EH (cell line): ENCODE data around the gene PPP1R16B.

Source experiments
- DNase-seq: peaks from one replicate; pipeline ENCODE4 v3.0.0-alpha.2; 2015; ENCODE audit warnings: low read depth

PPP1R16B gene

DNA sequence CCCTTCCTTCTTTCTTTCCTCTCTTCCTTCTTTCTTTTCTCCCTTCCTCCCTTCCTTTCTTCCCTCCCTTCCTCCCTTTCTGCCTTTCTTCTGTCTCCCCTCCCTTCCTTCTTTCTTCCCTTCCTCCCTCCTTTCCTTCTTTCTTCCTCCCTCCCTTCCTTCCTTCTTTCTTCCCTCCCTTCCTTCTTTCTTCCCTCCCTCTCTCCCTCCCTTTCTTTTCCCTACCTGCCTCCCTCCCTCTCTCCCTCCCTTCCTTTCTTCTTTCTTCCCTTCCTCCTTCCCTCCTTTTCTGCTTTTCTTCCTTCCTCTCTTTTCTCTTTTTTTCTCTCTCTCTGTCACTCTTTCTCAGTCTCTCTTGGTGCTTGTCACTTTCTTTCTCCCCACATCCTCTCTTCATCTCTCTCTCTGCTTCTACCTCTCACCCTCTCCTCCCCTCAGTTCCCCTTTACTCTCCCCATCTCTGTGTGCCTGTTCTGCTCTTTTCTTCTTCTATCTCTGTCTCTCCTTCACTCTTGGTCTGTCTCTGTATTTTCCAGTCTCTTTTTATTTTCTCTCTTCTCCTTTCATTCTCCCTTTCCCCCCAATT lies 90.6 kb downstream of the PPP1R16B start:
- no peak for DNase-seq

DNA sequence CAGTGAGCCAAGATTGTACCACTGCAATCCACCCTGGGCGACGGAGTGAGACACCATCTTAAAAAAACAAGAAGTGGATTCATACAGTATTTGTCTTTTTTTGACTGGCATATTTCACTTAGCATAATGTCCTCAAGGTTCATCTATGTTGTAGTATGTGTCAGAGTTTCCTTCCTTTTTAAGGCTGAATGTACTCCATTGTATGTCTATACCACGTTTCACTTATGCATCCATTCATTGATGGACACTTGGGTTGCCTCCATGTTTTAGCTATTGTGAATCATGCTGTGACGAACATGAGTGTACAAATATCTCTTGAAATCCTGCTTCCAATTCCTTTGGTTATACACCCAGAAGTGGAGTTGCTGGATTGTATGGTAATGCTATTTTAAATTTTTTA lies 91.8 kb downstream of the PPP1R16B start:
- no peak for DNase-seq

DNA sequence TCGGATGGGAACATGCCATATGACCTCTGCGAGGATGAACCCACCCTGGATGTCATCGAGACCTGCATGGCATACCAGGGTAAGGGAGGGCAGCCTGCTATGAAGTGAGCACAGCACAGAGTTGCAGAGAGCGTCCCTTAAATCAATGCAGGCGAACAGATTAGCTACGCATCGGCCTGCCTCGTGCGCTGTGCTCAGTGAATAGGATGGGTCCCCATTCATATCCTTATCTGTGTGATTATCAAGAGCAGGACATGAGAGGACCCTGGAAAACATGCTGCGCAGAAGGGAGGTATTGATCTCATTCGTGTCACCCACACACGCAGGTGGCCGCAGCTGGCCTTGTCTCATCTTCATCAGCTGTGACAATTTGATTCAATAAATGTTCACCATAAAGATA lies 95.1 kb downstream of the PPP1R16B start:
- no peak for DNase-seq

DNA sequence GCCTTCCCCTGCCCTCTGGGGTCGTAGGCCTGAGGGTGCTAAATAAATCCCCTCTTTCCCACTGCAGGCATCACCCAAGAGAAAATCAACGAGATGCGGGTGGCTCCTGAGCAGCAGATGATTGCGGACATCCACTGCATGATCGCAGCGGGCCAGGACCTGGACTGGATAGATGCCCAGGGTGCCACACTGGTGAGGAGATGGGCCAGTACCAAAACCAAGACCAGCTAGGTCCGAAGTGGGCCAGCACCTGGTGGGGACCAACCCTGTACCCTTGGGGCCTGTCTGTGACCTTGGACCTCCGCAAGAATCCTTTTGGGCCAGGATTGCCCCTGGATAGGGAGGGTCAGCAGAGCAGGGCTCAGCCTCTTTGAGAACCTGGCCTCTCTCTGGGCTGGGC lies 97.1 kb downstream of the PPP1R16B start:
- DNase-seq = no peak

DNA sequence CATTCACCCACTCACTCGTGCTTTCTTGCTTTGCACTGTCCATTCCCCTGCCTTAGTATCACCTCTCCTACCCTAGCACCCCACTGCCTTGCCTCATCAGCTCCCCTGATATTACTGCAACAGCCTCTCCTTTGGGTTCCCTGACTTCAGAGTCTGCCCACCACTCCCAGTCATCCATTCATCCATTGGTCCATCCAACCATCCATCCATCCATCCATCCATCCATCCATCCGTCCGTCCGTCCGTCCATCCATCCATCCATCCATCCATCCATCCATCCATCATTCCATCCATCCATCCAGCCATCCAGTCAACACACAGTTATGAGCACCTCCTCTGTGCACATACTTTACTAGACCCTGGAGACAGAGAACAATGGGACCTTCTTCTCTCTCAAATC lies 97.8 kb downstream of the PPP1R16B start:
- no peak for DNase-seq

DNA sequence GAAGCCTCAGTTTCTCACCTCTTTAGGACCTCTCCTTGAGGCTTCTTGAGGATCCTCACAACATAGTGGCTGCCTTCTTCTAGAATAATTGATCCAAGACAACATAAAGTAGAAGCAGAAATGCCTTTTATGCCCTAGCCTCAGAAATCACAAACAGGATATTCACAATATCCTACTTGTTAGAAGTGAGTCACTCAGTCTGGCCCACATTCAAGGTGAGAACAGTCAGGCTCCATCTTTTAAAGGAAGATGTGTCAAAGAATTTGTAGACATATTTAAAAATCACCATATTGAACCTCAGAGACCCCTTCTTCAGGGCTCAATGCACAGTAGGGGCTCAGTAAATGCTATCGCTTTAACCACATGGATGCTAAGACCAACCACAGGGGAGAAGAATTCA lies 99.9 kb downstream of the PPP1R16B start:
- DNase-seq = no peak

DNA sequence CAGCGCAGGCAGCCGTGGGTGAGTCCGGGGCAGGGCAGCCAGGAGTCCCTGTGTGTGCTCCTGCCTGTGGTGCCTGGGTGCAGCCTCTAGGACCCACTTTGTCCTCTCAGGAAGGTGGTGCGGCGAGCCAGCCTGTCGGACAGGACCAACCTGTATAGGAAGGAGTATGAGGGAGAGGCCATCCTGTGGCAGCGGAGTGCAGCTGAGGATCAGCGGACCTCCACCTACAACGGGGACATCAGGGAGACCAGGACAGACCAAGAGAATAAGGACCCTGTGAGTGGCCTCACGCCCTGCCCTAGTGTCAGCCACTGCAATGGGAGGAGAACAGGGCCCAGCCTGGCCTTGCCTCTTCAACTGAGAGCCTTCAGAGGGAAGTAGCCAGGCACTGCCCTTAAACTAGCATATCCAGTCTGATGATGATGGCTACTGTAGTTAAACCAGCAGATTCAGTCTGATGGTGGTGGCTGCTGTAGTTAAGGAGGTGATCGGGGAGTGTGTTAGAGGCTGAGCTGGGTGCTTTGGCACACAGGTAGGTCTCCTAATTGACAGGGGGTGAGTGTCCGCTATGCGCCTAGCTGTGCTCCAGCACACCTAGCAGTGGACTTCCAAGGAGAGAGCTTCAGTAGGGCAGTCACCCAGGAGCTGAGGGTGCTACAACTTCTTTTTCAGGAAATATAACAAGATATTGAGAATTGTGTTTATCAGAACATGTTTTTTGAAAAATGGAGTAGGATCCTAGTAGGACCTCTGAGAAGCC lies 102.6 kb downstream of the PPP1R16B start:
- no peak for DNase-seq

DNA sequence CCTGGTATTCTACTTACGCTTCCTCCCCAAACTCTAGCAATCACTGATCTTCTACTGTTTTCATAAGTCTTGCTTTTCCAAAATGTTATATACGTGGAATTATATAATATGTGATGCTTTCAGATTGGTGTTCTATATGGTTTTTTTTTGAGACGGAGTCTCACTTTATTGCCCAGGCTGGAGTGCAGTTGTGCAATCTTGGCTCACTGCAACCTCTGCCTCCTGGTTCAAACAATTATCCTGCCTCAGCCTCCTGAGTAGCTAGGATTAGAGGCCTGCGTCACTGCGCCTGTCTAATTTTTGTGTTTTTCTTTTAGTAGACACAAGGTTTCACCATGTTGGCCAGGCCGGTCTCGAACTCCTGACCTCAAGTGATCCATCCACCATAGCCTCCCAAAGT lies 109.9 kb downstream of the PPP1R16B start:
- no peak for DNase-seq

DNA sequence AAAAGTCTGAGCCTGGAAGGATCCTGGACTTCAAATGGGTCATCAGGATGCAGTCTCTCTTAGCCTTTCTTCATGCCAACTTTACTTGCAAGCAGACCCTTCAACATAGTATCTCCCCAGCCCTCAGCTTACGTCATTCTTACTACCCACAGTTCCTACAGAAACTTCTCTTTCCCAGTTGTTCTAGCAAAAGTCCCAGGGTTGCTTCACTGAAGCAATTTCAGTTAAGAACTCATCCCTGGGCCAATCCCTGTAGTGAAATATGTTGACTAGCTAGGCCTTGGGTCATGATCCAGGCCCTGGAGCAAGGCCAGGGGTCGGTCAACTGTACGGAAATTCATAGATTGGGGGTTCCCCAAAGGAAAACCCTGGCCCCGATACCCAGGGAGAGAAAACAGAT lies 112.2 kb downstream of the PPP1R16B start:
- no peak for DNase-seq

DNA sequence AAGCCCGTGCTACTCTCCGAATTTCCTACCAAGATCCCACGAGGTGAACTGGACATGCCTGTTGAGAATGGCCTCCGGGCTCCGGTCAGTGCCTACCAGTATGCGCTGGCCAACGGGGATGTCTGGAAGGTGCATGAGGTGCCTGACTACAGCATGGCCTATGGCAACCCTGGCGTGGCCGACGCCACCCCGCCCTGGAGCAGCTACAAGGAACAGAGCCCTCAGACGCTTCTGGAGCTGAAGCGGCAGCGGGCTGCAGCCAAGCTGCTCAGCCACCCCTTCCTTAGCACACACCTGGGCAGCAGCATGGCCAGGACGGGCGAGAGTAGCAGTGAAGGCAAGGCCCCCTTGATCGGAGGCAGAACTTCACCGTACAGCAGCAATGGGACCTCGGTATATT lies 112.7 kb downstream of the PPP1R16B start:
- DNase-seq = no peak

DNA sequence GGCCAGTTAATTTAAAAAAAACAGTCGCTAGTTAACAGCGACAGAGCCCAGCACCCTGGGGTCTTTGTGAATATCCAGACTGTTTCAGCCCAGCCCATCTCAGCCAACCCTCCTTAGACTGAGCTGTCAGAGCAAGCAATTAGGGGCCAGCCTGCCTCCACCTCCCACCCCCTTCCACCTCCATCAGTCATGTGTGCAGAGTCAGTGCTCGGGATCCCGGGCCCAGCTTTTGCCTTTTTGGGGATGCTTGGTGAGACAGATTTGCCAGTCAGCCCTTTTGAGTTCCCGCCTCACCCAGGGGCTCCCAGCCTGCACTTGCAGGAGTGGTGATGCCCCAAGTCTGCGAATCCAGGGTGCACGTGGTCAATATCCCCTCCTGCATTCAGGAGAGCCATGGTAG lies 114.2 kb downstream of the PPP1R16B start:
- DNase-seq = no peak

DNA sequence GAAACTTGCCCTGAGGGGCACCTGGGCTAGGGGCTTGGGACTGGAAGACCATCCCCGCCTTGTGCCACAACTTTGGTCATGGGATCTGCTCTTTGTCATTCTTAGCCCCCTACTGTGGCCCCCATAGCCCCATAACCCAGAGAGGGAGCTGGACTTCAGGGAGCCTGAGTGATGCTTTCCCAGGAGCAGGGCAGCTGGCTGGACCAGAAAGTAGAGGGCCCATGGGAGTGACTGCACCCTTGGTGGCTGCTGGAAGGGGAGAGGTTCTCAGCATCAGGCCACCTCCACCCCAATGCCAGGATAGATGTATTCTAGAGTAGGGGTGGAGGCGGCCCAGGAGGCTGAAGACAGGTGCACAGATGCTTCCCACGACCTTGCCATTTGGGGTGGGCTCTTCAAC lies 114.9 kb downstream of the PPP1R16B start:
- DNase-seq = no peak

DNA sequence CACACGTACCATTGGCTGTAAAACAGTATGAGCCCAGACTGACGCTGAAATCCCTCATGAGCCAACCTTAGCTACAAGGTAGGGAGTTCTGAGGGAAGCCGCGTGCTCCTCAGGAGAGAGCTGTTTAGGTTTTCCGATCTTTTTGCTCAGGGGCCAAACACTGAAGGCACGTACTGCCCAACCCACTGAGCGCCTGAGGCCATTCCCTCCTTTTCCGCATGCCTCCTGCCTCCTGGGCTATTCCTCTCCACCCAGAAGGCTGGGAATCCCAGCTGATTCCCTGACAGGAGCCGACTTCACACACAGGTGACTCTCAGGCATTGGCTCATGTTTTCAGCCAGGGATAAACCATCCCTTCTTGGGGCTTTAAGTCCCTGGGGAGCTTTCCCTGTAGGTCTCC lies 115.4 kb downstream of the PPP1R16B start:
- no peak for DNase-seq

DNA sequence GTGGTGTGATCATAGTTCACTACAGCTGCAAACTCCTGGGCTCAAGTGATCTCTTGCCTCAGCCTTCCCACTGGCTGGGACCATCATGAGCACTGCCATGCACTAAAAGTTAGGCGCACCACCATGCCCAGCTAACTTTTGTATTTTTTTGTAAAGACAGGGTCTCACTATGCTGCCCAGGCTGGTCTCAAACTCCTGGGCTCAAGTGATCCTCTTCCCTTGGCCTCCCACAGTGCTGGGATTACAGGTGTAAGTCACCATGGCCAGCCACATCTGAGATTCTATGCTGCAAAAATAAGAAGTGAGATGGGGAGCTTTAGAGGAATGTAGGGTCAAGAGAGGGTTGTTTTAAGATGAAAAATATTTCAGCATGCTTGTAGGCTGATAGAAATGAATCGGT lies 119.2 kb downstream of the PPP1R16B start:
- DNase-seq = no peak

DNA sequence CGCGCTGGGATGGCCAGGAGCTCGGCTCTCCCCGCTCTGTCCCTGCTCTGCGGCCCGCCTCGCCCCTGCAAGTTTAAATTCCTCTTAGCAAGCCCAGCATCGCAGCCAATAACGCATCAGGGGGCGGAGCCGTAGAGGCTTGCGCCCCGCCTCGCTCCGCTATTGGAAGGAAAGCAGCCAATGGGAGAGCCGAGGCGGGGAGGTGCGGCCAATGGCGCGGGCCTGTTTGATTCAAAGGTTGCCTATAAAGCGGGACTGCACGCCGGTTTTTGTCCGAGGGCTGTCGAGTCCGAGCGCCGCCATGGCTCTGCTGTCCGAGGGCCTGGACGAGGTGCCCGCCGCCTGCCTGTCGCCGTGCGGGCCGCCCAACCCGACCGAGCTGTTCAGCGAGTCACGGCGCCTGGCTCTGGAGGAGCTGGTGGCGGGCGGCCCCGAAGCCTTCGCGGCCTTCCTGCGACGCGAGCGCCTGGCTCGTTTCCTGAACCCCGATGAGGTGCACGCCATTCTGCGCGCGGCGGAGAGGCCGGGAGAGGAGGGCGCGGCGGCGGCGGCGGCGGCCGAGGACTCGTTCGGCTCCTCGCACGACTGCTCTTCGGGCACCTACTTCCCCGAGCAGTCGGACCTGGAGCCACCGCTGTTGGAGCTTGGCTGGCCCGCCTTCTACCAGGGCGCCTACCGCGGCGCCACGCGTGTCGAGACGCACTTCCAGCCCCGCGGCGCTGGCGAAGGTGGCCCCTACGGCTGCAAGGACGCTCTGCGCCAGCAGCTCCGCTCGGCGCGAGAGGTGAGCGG lies 120.8 kb downstream of the PPP1R16B start, which contains the start of gene FAM83D:
Gene FAM83D, plus strand, starts transcription at position 276 of the 792 bp plus-strand sequence. Its CDS starts 26 bp downstream, at position 302.
- peak; percentile 98 for DNase-seq

DNA sequence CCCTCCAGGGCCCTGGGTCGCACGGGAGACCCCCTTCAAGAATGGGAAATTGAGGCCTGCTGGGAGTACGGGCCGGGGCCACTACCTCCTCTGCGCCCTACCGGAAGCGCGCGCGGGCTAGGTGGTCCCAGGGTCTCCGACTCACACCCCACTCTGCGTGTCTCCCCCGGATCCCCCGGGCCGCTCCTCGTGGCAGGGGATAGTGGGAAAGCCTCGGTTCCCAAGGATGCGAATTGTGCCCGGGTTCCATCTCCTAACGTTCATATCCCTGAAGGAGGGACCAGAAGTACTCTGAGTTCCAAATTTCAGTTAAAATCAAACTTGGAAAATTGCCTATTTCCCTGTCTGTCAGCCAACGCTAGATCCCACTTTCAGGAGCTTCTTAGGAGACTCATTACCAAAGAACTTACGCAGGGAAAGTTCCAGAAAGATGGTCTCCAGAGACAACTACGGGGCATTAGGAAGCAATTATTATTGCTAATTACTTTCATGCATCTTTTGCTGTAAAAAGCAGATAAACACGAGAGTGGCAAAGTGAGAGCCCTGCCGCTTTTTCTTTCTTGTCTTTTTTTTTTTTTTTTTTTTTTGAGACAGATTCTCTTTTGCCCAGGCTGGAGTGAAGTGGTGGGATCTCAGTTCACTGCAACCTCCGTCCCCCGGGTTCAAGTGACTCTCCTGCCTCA lies 121.6 kb downstream of the PPP1R16B start:
- DNase-seq = peak; percentile 49

DNA sequence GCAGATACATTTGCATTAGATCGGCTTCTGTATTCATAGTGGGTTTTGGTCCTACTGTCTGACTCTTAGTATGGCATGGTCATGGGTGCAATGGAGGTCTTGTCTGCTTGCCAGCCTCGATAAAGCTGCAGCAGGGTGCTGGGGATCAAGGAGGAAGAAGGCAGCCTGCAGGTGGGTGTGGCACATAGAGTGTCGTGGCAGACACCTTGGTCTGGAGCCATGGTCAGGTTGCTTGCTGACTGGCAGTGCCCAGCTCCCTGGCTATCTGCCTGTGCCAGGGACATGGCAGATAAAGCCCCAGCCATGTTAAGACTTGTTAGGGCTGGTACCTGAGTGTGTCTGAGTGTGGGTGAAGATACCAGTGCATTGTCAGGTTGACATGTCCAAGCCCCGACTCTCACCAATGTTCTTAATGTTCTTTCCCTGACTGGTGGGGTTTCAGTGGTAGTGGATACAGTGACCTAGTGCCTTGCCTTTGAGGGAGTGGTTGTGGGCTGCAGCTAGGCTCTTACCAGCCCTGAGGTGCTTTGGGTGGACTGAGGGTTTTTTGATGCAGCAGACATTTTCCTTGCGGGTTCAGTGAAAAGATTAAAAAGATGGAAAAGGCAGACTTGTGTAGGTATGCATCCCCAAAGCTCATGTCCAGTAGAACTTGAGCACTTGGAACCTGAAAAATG lies 122.5 kb downstream of the PPP1R16B start:
- peak; percentile 6 for DNase-seq

DNA sequence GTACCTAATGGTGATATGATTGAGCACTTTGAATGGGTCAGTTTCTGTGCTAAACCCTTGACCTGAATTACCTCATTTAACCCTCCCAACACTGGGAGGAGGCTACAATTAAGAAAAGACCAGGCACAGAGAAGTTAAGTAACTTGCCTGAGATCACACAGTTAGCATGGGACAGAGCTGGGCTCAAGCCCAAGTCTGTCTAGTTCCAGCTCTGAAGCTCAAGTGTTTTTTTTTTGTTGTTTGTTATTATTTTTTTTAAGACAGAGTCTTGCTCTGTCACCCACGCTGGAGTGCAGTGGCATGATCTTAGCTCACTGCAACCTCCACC lies 124.7 kb downstream of the PPP1R16B start:
- no peak for DNase-seq

DNA sequence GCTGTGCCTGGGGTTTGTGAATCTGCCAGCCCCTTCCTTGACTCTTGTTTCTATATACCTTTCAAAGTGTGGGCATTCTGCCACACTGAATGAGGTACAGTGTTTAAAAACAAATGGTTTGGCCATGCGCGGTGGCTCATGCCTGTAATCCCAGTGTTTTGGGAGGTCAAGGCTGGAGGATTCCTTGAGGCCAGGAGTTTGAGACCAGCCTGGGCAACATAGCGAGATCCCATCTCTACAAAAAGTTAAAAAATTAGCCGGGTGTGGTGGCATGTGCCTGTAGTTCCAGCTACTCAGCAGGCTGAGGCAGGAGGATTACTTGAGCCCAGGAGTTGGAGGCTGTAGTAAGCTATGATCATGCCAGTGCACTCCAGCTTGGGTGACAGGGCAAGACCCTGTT lies 126.5 kb downstream of the PPP1R16B start:
- DNase-seq = no peak

DNA sequence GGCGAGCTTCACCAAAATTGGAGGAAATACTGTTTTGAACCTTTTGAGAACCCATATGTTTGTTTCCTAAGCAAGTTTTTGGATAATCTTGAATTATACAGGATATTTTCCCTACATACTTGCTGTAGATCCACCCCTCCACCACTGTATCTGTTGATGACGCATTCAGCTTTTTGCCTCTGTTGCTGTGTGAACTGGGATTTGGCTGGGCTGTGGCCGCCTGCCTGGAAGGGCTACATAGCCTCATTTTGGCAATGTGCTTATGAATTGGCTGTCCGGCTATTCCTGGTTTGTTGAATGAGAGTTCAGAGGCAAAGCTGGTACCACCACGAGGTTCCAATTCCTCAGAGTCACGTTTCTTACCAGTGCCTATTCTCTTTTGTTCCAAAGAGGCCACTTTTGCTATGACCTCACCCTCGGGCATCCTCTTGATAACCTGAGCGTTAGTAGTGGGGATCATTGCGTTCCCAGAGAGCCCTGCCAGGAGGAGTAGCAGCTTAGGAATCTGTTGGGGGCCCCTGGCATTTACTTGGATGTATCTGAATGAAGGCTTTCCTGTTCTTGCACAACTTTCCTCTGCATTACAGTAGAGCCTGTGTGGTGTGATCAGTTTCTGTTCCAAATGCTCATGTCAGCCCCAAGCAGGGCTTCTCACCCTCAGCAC lies 127.1 kb downstream of the PPP1R16B start:
- DNase-seq = peak; percentile 50

DNA sequence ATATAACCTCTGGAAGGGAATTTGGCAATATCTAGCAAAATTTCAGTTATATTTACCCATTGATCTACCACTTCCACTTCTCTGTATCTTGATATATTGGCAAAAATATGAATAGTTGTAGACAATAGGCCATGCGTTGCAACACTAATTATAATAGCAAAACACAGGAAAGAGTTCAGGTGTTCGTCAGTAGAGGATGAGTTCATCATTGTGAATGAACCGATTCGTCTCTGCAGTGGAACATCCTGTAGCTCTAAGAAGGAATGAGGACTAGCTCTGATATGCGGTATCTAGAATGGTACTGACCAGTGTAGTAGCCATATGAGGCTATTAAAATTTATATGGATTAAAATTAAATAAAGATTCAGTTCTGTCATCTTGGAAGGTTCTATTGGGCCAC lies 129.0 kb downstream of the PPP1R16B start:
- DNase-seq = no peak

DNA sequence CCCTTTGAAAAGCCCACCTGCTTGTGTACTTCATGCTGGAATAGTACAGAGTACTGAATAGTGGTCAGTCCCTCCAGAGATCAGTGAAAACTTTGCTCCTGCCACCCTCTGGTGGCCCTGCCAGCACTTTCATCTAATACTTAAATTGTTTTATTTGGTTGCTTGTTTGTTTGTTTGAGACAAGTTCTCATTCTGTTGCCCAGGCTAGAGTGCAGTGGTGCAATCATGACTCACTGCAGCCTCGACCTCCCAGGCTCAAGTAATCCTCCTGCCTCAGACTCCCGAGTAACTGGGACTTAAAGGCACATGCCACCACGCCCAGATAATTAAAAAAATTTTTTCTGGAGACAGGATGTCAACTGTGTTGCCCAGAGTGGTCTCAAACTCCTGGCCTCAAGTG lies 129.8 kb downstream of the PPP1R16B start:
- peak; percentile 23 for DNase-seq
